RWPE1 (cell line): Measurements from ENCODE around the gene BOD1L1.

ENCODE experiments used
- CTCF ChIA-PET: fragments of 350-600 bp; sonication (Branson Sonifier 250); formaldehyde crosslinking; extraction: SDS; loops from one replicate; lab custom pipeline; 2021; lab: Yijun Ruan, JAX
- POLR2A ChIA-PET: fragments of 400-600 bp; formaldehyde crosslinking; extraction: SDS; loops from one replicate; lab custom pipeline; 2020; ENCODE audit warnings: antibody characterized with exemption; ENCODE audit not compliant: low non-redundant PET; lab: Yijun Ruan, JAX
- DNase-seq: peaks from one replicate; pipeline ENCODE4 v3.0.0; 2012; ENCODE audit warnings: low spot score
- H3K27ac ChIP-seq: fragments of 450-650 bp; 2 replicates; pipeline ENCODE4 v1.5.1; 2017
- CTCF ChIP-seq: fragments of 450-650 bp; conservative IDR thresholded peaks from 2 replicates; pipeline ENCODE4 v1.5.1; 2017; ENCODE audit warnings: low read depth, mild to moderate bottlenecking

Gene BOD1L1

GRCh38 chr4:13626492-13627177 lies 890 bp downstream of the BOD1L1 start:
- ChIA-PET POLR2A (no interaction called here), CTCF (no interaction called here)
- TF ChIP-seq CTCF = no peak
- DNase-seq = no peak
- peak overlapping the region; percentile 82 for H3K27ac ChIP-seq

GRCh38 chr4:13618212-13618806 lies 9.2 kb downstream of the BOD1L1 start:
- no peak for TF ChIP-seq CTCF
- ChIA-PET POLR2A (no interaction called here), CTCF (no interaction called here)
- no peak overlapping the region for H3K27ac ChIP-seq
- no peak for DNase-seq

DNA sequence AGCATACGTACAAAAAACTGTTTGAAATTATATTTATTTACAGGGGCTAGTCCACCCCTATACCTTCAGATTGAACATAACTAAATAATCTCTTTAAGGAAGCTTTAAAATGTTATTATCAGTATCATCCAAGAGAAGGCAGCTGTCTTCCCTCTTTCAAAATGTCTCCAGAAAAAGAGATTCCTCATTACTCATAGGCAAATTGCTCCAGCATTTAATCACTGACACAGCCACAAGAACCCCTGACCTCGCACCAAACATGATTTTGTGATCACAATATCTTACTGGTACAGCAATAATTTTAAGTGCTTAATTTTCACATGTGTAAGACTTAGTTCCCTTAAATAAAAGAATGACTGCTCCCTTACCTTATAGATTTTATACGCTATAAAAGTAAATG lies 9.7 kb downstream of the BOD1L1 start:
- CTCF ChIA-PET = no interaction called here

GRCh38 chr4:13616597-13616996 lies 10.9 kb downstream of the BOD1L1 start:
- no peak overlapping the region for H3K27ac ChIP-seq
- DNase-seq = no peak
- ChIA-PET POLR2A (no interaction called here), CTCF (no interaction called here)
- no peak for TF ChIP-seq CTCF

More for the DNA sequence above, 9.7 kb downstream of the BOD1L1 start:
- no peak for DNase-seq
- TF ChIP-seq CTCF = no peak
- no peak overlapping the region for H3K27ac ChIP-seq
- POLR2A ChIA-PET = no interaction called here

DNA sequence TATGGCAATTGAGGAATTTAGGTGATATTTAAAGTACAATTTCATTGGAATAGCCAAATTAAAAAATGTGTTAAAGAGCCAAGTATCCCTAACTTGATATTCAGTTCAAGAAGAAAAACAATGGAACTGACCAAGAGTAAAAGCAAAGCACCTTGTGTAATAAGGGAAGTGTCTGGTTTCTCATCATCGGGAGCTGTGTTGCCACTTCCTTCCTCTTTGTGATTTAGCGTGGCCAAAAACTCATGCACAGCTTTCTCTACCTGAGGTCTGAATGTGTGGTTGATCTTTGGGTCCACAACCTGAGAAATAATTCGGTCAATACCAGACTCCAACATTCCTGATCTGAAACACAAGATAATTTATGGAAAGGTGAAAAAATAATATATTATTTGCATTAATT lies 12.4 kb downstream of the BOD1L1 start:
- CTCF ChIA-PET = interaction anchor here (0.7 kb wide), 1 partner anchor 20 kb away, joined by 4 read pairs; no protein-coding TSS in a partner anchor

DNA sequence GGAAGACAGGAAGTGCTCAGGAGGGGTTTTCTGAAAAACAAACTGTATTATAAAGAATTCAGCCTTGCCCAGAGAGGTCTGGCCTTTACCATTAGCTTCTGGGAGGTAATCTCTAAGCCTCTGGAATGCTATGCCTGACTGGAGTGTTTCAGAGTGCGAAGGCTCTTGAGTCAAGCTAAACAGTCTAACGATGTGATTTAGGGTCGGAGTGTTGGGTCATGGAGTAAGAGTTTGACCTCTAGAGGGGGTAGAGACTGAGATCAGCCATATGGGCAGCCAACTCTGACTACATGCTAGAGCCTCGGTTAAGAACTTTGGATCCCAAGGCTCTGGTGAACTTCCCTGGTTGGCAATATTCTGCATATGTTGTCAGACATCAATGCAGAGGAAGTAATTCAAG lies 15.0 kb downstream of the BOD1L1 start:
- no peak overlapping the region for H3K27ac ChIP-seq
- no peak for DNase-seq
- ChIA-PET CTCF (no interaction called here), POLR2A (no interaction called here)
- TF ChIP-seq CTCF = no peak

More for the DNA sequence above, 12.4 kb downstream of the BOD1L1 start:
- no peak for DNase-seq
- no peak overlapping the region for H3K27ac ChIP-seq
- TF ChIP-seq CTCF = no peak
- POLR2A ChIA-PET = no interaction called here
